Measurements from ENCODE around the gene C1orf210. TPM values are rescaled to one million over a fixed set of nuclear protein-coding genes. Genes with fewer than 3 reads are reported as not detected.

C1orf210 gene
- total RNA-seq, 4 donors from 2014 or later, result 0.27 TPM; not detected in 3

GRCh38 chr1:43232482-43232881 is 52.9 kb downstream of the C1orf210 start:
- ATAC-seq, result no peak
- Histone ChIP-seq H3K27ac (no peak overlapping the region), H3K9me3 (no peaks in the 10 kb centered on the region), H3K4me1 (peaks cover 0 to 12% (median 5%) of the 10 kb centered on the region in 3 donors), H3K27me3 (no peaks in the 10 kb centered on the region), H3K36me3 (no peaks in the 10 kb centered on the region), H3K4me3 (no peak overlapping the region)
- TF ChIP-seq POLR2AphosphoS5 (IDR thresholded peaks at IDR 0.05) (no peak), CTCF (IDR thresholded peaks at IDR 0.05) (no peak), EP300 (IDR thresholded peaks at IDR 0.05) (no peak), POLR2A (IDR thresholded peaks at IDR 0.05) (no peak)
- WGBS, 2 donors (ENCODE audit: low coverage in 1 of 2), result 85 to 86% methylated on average over 4 of the region's 4 CpGs

- no peak for ATAC-seq
- no peak overlapping the region for H3K27ac ChIP-seq
These were observed 53.3 kb downstream of the C1orf210 start for GRCh38 chr1:43232074-43232473.

More at GRCh38 chr1:43232074-43232473, 53.3 kb downstream of the C1orf210 start:
- Histone ChIP-seq H3K4me3 (no peak overlapping the region), H3K27me3 (no peaks in the 10 kb centered on the region), H3K36me3 (no peaks in the 10 kb centered on the region), H3K9me3 (no peaks in the 10 kb centered on the region), H3K4me1 (peaks cover 0 to 12% (median 5%) of the 10 kb centered on the region in 3 donors)
- WGBS, 2 donors (ENCODE audit: low coverage in 1 of 2), result 48 to 56% methylated on average over 3 to 4 of the region's 4 CpGs
- TF ChIP-seq CTCF (IDR thresholded peaks at IDR 0.05), result no peak
- TF ChIP-seq POLR2AphosphoS5 (IDR thresholded peaks at IDR 0.05), result no peak
- no peak for TF ChIP-seq POLR2A (IDR thresholded peaks at IDR 0.05)
- TF ChIP-seq EP300 (IDR thresholded peaks at IDR 0.05), result no peak

Other genes starting within 250 kb of the C1orf210 start
- 10 to 100 TPM; 41.7 to 60.9 (median 51.7) TPM for gene EBNA1BP2, start 113.3 kb downstream of the C1orf210 start, total RNA-seq
- not detected for gene CFAP57, start 113.3 kb downstream of the C1orf210 start, total RNA-seq
- under 1 TPM in 1 of 4 donors, not detected in 3; 0.45 TPM for gene TMEM125, start 15.6 kb downstream of the C1orf210 start, total RNA-seq
- gene TIE1, start 15.4 kb upstream of the C1orf210 start, total RNA-seq, result 10 to 100 TPM; 11.4 to 49.3 (median 30.2) TPM
- gene MPL, start 52.2 kb upstream of the C1orf210 start, total RNA-seq, result 1 to 10 TPM in 1 of 4 donors, under 1 TPM in 1, not detected in 2; 0.27 to 1.1 TPM
- gene CDC20, start 73.4 kb upstream of the C1orf210 start, total RNA-seq, result under 1 TPM in 3 of 4 donors, not detected in 1; 0.42 to 0.69 (median 0.54) TPM
- gene ELOVL1, start 82.4 kb upstream of the C1orf210 start, total RNA-seq, result 10 to 100 TPM; 26.3 to 65.0 (median 41.0) TPM
- 10 to 100 TPM; 31.4 to 41.1 (median 33.6) TPM for gene MED8, start 104.2 kb upstream of the C1orf210 start, total RNA-seq
- 10 to 100 TPM; 13.1 to 40.0 (median 35.1) TPM for gene SZT2, start 104.3 kb upstream of the C1orf210 start, total RNA-seq
- 100 to 1,000 TPM in 1 of 4 donors, 10 to 100 TPM in 3; 29.4 to 116 (median 50.8) TPM for gene HYI, start 168.3 kb upstream of the C1orf210 start, total RNA-seq
- 10 to 100 TPM; 55.8 to 80.4 (median 60.8) TPM for gene PTPRF, start 245.3 kb upstream of the C1orf210 start, total RNA-seq

Measured in gastroesophageal sphincter (tissue), 4 donors.